ENCODE data around the gene SPEM1.

SPEM1 gene

GRCh38 chr17:7421186-7421585 is 1.1 kb downstream of the SPEM1 start:
- no peak for DNase-seq (ENCODE audit: low read depth)

GRCh38 chr17:7423679-7424078 is 3.6 kb downstream of the SPEM1 start:
- DNase-seq (ENCODE audit: low read depth), result no peak

- no peak for DNase-seq (ENCODE audit: low read depth)
Observed at GRCh38 chr17:7425316-7425715, 5.2 kb downstream of the SPEM1 start, which contains the start of gene SPEM2. Gene SPEM2, plus strand, starts transcription at chr17:7425616. Its CDS starts 73 bp downstream, at chr17:7425689.

DNA sequence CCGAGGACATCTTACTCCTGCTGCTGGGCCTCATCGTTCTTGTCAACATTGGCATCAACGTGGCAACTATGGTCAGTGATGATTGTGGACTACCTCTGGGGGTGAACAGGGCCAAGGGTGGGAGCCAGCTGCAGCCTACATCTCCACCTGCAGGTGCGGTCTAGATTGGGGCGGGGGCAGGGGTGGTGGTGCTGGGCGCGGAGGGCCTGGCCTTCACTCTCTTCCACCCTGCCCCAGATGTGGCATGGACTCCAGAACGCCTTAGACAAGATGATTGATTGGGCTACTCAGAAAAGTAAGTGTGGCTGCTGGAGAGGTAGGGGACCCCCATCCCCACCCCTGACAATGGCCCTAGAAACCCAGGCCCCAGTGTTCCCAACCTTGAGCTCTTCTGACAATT is 5.6 kb downstream of the SPEM1 start:
- no peak for DNase-seq (ENCODE audit: low read depth)

DNA sequence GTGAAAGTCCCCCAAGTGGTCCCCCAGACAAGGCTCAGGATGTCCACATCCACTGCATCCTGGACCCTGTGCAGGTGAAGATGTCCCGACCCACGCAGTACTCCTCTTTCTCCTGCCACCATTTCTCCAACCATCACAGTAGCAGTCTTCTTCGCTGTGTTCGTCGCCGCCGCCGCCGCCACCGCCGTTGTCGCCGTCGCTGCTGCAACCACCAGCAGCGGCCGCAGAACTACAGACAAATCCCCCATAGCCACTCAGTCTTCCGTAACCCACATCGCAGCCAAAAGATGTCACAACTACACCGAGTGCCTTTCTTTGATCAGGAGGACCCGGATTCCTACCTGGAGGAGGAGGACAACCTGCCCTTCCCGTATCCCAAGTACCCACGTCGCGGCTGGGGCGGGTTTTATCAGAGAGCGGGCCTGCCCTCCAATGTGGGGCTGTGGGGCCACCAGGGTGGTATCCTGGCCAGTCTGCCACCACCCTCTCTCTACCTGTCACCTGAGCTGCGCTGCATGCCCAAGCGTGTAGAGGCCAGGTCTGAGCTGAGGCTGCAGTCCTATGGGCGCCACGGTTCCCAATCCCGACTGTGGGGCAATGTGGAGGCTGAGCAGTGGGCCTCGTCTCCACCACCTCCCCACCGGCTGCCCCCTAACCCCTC is 6.2 kb downstream of the SPEM1 start:
- no peak for DNase-seq (ENCODE audit: low read depth)

DNA sequence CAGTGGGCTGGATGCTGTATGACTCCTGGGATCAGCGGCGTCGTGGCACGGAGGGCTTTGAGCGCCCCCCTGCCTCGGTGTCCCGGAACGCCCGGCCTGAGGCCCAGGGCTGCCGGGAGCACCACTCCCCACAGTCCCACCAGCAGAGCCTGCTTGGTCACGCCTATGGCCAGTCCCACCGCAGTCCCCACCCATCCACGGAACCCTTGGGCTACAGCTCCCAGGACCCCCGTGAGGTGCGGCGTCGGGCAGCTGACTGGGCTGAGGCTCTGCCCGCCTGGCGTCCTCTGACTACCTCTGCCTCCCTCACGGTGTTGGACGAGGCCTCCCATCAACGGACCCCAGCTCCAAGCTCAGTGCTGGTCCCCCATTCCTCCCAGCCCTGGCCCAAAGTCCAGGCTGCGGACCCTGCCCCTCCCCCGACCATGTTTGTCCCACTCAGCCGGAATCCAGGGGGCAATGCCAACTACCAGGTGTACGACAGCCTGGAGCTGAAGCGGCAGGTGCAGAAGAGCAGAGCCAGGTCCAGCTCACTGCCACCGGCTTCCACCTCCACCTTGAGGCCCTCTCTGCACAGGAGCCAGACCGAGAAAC is 6.9 kb downstream of the SPEM1 start:
- no peak for DNase-seq (ENCODE audit: low read depth)

GRCh38 chr17:7427549-7427948 is 7.4 kb downstream of the SPEM1 start:
- no peak for DNase-seq (ENCODE audit: low read depth)

- DNase-seq (ENCODE audit: low read depth), result no peak
Observed at GRCh38 chr17:7428557-7428956, 8.4 kb downstream of the SPEM1 start, which contains the start of gene SPEM3. Gene SPEM3, plus strand, starts transcription at chr17:7428857. Its CDS starts 46 bp downstream, at chr17:7428903.

DNA sequence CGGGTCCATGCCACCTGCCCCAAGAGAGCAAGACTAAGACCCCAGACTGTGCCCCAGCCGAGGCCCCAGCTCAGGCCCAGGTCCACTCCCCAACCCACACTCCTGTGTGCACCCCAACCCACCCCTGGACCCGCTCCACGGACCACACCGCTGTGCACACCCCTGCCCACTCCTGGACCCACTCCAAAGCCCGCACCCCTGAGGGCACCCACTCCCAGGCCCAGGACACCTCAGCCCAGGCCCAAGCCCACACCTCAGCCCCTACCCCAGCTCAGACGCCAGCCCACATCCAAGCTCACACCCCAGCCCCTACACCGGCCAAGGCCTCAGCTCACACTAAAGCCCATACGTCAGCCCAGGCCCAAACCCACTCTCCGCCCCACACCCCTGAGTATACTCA is 9.6 kb downstream of the SPEM1 start:
- no peak for DNase-seq (ENCODE audit: low read depth)

DNA sequence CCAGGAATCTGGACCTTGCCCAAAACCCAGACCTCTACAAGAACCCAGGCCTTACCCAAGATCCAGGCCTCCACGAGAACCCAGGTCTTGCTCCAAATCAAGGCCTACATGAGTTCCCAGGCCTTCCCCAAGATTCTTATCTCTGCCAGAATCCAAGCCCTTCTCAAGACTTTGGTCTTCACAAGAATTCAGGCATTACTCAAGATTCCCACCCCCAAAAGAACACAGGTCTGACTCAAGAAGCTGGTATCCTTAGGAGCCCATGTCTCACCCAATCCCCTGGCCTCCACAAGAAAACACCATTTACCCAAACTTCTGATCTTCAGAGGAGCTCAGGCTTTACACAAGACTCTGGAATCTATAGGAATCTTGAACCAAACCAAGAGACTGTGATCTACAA is 11.1 kb downstream of the SPEM1 start:
- no peak for DNase-seq (ENCODE audit: low read depth)

- no peak for DNase-seq (ENCODE audit: low read depth)
Observed at GRCh38 chr17:7432296-7432695, 12.2 kb downstream of the SPEM1 start.

DNA sequence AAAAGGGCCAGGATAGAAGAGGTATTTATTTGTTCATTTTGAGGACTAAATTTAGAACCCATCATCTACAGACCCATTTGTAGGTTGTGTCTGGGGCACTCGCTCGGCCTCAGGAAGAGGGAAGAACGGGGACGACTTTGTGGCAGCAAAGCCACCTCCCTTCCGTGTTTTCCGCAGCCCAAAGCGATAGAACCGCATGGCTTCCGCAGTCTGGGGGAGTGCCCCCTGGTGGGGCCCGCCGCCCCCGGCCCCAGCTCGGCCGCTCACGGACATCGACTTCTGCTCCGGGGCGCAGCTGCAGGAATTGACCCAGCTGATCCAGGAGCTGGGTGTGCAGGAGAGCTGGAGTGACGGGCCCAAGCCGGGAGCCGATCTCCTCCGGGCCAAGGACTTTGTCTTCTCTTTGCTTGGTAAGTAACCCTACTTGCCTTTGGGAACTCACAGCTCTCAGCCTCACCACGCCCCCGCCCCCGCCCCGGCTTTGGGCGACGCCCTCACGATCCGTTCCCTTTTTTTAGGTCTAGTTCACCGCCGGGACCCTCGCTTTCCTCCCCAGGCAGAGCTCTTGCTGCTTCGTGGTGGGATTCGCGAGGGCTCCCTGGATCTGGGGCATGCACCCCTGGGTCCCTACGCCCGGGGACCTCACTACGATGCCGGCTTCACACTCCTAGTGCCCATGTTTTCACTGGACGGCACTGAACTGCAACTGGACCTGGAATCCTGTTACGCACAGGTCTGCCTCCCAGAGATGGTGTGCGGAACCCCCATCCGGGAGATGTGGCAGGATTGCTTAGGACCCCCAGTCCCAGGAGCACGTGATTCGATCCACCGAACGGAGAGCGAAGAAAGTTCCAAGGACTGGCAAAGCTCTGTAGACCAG is 15.8 kb downstream of the SPEM1 start:
- DNase-seq (ENCODE audit: low read depth), result no peak

DNA sequence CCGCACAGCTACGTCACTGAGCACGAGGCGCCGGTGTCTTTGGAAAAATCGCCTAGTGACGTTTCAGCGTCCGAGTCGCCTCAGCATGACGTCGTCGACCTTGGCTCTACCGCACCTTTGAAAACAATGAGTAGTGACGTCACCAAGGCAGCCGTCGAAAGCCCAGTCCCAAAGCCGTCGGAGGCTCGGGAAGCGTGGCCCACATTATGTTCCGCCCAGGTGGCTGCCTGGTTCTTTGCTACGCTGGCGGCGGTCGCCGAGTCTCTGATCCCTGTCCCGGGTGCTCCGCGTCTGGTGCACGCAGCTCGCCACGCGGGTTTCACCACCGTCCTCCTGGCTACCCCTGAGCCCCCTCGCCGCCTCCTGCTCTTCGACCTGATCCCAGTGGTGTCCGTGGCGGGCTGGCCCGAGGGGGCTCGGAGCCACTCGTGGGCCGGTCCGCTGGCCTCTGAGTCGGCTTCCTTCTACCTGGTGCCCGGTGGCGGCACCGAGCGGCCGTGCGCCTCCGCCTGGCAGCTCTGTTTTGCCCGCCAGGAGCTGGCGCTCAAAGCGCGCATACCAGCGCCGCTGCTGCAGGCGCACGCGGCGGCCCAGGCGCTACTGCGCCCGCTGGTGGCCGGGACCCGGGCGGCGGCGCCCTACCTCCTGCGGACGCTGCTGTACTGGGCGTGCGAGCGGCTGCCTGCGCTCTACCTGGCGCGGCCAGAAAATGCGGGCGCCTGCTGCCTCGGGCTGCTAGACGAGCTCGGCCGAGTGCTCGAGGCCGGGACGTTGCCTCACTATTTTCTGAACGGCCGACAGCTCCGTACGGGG is 16.6 kb downstream of the SPEM1 start:
- no peak for DNase-seq (ENCODE audit: low read depth)

DNA sequence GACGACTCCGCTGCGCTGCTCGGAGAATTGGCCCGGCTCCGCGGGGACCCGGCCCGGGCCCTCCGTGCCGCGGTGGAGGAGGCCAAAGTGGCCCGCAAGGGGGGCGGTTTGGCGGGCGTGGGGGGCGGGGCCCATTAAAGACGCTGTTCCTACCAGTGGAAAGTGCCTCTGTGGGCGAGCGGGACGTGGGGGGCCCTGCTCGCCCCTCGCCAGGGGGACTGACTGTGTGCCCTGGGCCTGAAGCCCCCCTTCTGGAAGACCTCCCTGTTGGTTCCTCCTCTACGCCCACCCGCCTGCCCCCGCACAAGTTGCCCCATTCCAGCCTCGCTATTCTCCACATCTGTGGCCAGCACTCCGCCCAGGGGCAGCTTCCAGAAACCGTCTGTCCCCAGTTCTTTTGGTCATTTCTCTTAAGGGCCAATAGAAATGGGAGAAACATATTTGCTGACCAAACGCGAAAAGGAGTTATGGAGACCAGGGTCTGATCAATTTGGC is 17.3 kb downstream of the SPEM1 start:
- DNase-seq (ENCODE audit: low read depth), result no peak

GRCh38 chr17:7437950-7438614 is 18.0 kb downstream of the SPEM1 start:
- no peak for DNase-seq (ENCODE audit: low read depth)

DNA sequence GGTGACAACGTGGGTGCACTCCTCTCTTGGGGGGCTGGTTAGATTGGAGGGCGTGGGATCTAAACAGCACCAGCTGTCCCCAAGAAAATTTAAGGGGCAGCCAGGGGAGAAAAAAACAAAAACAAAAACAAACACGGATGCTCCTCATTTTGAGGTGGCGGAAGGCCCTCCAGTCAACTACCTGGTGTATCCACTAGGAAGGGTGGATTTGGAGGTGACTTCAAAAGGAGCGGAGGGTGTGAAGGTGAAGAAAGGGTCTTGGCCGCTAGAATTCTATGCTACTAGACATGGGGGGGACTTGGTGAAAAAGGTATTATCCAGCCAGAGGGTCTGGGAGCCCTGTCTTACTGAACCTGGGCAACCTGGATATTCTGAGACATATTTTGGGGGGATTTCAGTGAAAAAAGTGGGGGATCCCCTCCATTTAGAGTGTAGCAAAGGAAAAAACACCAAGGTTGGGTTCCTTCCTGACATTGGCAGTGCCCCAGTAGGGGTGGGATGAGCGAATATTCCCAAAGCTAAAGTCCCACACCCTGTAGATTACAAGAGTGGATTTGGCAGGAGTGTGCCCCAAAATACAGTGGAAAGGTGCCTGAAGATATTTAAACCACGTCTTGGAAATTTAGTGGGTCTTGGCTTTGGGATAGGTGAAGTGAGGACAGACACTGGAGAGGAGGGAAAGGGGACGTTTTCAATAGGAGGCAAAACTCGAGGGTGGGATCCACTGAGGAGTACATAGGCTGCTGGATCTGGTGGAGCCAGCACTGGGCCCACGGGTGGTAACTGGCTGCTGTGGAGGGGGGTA is 18.7 kb downstream of the SPEM1 start:
- no peak for DNase-seq (ENCODE audit: low read depth)

GRCh38 chr17:7439462-7440112 is 19.5 kb downstream of the SPEM1 start, which contains the start of gene FGF11:
Gene FGF11, plus strand, starts transcription at chr17:7439512. Its CDS starts 109 bp downstream, at chr17:7439621.
- DNase-seq (ENCODE audit: low read depth), result no peak

GRCh38 chr17:7440113-7440833 is 20.1 kb downstream of the SPEM1 start:
- DNase-seq (ENCODE audit: low read depth), result no peak

GRCh38 chr17:7440834-7441195 is 20.7 kb downstream of the SPEM1 start:
- no peak for DNase-seq (ENCODE audit: low read depth)
